ENCODE data around the gene FCSK. TPM values are rescaled to one million over a fixed set of nuclear protein-coding genes. Genes with fewer than 3 reads are reported as not detected.

The FCSK gene
- total and polyA plus RNA-seq, 2 of the 8 experiments (the other 6 are each of a cell fraction or from before 2014, with no cell fraction given) = 4.6 to 5.1 TPM

GRCh38 chr16:70416748-70417616 lies 37.4 kb upstream of the FCSK start (continued):
- TF ChIP-seq CHD7 (IDR thresholded peaks at IDR 0.05; ENCODE audit: insufficient replicate concordance, low read length) (no peak), MAFK (IDR thresholded peaks at IDR 0.05; ENCODE audit: low read depth, low read length) (no peak), SUZ12 (IDR thresholded peaks at IDR 0.05; ENCODE audit: low read length) (no peak), TAF7 (optimal IDR thresholded peaks at IDR 0.05; ENCODE audit: borderline replicate concordance, low read depth, low read length) (no peak), JUND (IDR thresholded peaks at IDR 0.05; ENCODE audit: low read length) (no peak)
